Fibroblast of the aortic adventitia (primary cell): ENCODE results near the gene NDE1. TPM values are rescaled to one million over a fixed set of nuclear protein-coding genes. Genes with fewer than 3 reads are reported as not detected.
A peak's percentile ranks its signal among the peaks of the same experiment; 100 is the strongest.

Source experiments
- DNase-seq: peaks from one replicate; pipeline ENCODE4 v3.0.0-alpha.2; 2010; ENCODE audit warnings: low read depth
- H3K4me3 ChIP-seq: 2 replicates; pipeline ENCODE4 v1.5.1; 2011; ENCODE audit warnings: low read depth, mild to moderate bottlenecking, control low read depth, low read length, moderate library complexity
- CTCF ChIP-seq: IDR thresholded peaks from 2 replicates; pipeline ENCODE4 v1.5.1; 2011; ENCODE audit warnings: mild to moderate bottlenecking, low read length, control low read depth, inconsistent platforms; ENCODE audit not compliant: insufficient read depth
- total RNA-seq: library from RNA; depleted of rRNA; stranded (reverse); fragments of >200 nt; gene quantifications from 2 replicates; pipeline ENCODE4 v1.2.3, GENCODE V29; 2012; ENCODE audit warnings: low replicate concordance

The NDE1 gene
- total RNA-seq, 1 donor, result 17.5 TPM

- DNase-seq, result no peak
- no peak overlapping the region for H3K4me3 ChIP-seq
- no peak for TF ChIP-seq CTCF
Observed at GRCh38 chr16:15764112-15764511, 114.1 kb downstream of the NDE1 start.

DNA sequence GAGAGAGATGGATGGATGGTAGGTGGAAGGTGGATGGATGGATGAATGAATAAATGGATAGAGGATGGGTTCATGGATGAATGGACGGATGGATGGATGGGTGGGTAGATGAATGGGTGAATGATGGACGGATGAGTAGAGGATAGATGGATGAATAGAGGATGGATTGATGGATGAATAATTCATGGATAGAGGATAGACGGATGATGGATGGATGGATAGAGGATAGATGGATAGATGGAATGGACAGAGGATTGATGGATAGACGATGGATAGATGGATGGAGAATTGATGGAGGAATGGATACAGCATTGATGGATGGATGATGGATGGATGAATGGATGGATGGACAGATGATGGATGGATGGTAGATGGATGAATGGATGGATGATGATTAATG, 115.1 kb downstream of the NDE1 start:
- DNase-seq, result no peak
- no peak overlapping the region for H3K4me3 ChIP-seq
- no peak for TF ChIP-seq CTCF

DNA sequence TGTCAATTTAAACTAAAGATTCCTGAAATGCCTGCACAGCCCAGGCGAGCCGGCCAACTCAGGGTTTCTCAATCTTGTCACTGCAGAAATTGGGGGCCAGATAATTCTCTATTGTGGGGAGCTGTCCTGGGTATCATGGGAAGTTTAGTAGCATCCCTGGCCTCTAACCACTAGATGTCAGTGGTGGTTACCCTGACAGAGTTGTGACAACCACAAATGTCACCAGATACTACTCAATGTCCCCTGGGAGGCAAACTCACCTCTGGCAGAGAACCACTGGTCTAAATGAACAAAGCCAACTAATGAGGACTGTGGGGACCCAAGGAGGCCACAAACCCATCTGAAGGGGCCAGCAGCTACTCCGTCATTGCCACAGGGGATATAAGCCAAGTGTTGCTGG, 115.8 kb downstream of the NDE1 start:
- no peak overlapping the region for H3K4me3 ChIP-seq
- peak; percentile 40 for DNase-seq
- TF ChIP-seq CTCF, result peak; percentile 77

DNA sequence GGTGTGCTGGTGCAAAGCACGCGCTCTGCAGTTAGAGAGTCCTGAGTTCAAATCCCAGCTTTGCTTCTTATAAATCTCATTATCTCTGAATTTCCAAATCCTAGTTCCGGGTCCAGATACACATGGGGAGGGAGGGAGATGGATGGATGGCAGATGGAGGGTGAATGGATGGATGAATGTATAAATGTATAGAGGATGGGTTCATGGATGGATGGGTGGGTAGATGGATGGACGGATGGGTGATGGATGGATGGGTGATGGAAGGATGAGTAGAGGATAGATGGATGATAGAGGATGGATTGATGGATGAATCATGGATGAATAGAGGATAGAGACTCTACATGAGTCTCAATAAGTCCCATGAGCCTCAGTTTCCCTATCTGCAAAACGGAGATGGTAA, 116.9 kb downstream of the NDE1 start:
- no peak for TF ChIP-seq CTCF
- DNase-seq, result no peak
- no peak overlapping the region for H3K4me3 ChIP-seq

DNA sequence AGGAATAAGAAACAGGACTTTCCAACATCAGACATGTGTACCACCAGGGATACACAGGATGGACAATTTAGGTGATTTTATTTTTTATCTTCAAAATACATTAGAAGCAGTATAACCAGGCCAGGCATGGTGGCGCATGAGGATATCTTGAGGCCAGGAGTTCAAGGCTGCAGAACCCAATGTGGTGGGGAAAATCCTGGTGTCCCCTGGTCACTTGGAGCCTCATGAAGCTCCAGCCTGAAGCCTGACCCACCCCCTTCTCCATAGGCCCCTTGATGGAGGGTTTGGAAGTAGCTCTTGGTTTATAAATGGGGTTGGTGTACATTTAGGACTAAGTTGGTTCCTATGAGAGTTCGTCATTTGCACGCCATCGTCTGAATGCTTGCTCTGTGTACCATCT, 118.2 kb downstream of the NDE1 start:
- DNase-seq, result no peak
- no peak overlapping the region for H3K4me3 ChIP-seq
- TF ChIP-seq CTCF, result no peak

DNA sequence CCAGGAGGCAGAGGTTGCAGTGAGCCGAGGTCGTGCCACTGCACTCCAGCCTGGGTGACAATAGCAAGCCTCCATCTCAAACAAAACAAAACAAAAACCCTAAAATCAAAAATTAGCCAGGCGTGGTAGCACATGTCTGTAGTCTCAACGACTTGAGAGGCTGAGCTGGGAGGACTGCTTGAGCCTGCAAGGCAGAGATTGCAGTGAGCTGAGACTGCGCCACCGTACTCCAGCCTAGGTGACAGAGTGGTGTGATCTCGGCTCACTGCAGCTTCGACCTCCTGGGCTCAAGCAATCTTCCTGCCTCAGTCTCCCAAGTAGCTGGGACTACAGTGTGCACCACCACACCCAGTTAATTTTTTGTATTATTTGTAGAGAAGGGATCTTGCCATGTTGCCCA, 119.2 kb downstream of the NDE1 start:
- DNase-seq, result no peak
- no peak overlapping the region for H3K4me3 ChIP-seq
- no peak for TF ChIP-seq CTCF

DNA sequence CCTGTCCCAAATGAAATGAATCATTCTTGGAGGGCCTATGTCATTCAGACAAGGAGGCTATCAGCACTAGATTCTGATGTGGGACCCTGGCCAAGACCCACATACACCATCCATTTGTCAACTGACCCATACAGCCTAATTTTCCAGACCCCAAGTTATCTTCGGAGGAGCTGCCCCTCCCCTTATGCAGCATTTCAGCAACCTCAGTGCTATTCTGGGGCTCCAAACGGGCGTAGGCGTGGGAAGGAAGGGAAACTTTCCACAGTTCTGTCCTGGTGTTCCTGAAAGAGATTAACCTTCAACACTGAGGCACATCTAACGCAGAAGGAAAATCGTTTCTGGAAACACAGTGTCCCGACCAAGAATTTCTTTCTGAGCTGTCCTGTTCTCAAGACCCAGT, 120.1 kb downstream of the NDE1 start:
- H3K4me3 ChIP-seq, result peak overlapping the region; percentile 26
- TF ChIP-seq CTCF, result no peak
- DNase-seq, result peak; percentile 94
